ENCODE measurements around the gene ASB18.

Gene ASB18

DNA sequence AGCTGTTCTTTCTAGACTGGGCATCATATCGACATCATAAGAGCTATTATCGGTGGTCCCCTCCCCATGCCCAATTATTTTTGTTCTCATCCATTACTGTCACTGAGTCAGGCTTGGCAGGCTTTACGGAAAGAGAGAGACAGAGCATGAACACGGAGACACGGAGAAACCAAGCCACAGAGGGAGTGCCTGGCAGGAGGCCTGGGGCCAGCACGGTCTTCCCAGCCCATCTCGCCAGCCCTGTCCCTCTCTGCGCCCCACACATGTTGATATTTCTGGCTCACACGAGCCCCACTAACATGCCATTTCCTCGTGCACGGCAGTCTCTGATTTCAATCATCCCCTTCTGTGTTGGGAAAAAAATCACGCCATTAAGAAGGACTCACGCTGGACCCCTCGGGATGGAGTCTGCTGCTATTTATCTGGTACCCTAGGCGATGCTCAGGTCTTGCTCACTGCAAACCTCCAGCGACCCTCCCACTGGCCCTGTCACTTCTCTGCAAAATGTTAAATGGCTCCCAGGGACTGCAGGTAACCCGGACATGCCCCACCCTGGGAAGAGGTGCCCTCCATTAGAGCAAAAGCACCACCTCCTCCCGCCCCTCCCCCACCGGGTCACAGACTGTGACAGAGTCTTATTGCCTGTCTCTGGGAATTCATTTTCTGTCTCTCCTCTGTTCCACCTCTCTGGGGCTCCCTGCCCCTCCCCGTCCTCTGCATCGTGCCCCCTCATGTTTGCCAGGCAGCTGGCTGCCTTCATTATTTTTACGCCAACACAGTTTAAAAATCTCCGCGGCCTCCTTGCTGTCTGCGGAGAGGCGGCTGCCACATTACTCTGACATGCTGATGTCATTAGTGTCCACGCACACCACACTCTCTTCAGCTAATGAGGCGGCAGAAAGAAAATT lies 55.9 kb downstream of the ASB18 start:
- DNase-seq = no peak

GRCh38 chr2:236207472-236207871 lies 56.7 kb downstream of the ASB18 start:
- no peak for DNase-seq

- no peak for DNase-seq
Observed at GRCh38 chr2:236205867-236206645, 58.1 kb downstream of the ASB18 start.

GRCh38 chr2:236204953-236205352 lies 59.3 kb downstream of the ASB18 start:
- no peak for DNase-seq

- no peak for DNase-seq
Observed at GRCh38 chr2:236200378-236200777, 63.8 kb downstream of the ASB18 start.

DNA sequence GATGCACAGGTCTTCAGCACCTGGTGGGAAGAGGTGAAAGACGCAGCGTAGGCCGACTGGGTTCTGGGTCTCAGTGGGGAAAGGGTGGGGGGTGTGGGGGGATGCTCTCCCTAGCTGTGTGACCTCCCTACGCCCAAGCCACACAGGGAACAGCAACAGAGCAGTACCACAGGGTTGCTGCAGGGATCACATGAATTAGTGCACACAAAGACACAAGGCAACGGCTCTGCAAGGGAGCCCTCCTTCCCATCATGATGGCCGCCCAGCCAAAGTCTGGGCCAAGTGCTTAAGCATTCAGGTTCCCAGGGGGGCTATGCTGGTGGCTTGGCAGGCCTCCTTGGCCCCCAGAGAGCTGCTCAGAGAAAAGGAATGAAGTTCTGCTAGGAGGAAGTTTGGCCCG lies 67.8 kb downstream of the ASB18 start:
- DNase-seq = no peak

DNA sequence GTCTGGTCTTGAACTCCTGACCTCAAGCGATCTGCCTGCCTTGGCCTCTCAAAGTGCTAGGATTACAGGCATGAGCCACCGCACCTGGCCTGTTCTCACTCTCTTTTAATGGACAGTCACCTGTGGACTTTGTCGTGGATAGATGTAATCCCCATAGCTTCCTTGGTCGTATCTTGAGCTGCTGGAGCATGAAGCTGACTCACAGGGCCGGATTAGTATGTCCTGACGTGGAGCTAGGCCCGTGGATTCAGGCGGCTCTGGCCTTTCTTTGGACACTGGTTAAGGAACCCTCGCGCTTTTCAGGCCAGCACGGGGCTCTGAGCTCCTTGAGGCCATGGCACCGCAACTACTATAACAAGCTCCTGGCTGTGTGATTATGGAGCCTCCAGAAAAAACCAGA lies 68.5 kb downstream of the ASB18 start:
- no peak for DNase-seq

GRCh38 chr2:236194786-236195185 lies 69.4 kb downstream of the ASB18 start:
- no peak for DNase-seq

DNA sequence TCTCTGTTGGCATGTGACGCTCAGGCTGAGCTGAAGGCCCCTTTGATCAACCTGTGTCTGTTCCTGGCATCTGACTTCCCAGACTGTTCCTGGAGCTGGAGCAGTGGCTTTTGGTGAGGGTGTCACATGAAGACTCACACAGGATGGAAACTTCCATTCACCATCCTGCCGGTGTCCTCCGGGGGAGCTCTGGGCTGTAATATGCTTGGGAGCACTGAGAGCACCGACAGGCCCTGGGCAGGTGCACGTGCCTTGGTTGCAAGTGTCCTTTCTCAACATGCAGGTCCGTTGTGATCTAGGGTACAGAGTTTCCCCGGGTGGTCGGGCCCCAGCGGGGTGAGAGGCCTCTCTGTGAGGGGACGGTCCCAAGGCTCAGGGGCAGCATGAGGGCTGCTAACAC lies 71.2 kb downstream of the ASB18 start:
- no peak for DNase-seq

DNA sequence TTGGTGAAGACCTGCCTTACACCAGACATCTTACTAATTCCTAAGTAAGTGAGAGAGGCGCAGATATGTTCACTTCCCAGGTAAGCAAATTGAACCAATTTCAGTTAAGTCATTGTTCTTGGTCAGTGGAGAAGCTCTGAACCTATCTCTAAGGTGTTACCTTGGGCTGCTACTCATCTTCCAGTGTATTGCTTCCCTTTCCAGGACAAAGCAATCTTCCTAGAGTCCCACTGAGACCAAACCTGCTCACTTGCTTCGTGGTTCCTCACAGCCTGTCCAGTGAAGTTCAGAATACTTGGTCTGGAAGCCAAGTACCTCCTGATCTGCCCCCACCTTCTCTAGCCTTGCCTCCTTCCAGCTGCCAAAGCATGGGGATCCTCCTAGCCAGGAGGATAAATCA lies 73.5 kb downstream of the ASB18 start:
- no peak for DNase-seq

DNA sequence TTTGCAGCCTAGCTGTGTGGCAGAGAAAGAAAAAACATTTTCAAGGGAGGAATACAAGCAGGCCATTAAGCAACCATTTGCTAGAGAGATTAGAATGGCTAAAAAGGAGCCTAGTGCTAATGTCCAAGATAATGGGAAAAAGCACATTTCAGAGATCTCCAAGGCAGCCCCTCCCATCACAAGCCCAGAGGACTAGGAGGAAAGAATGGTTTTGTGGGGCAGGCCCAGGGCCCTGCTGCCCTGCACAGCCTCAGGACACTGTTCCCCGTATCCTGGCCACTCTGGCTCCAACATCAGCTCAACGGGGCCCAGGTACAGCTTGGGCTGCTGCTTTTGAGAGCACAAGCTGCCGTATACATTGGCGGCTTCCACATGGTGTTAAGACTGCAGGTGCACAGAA lies 79.5 kb downstream of the ASB18 start:
- DNase-seq = no peak

DNA sequence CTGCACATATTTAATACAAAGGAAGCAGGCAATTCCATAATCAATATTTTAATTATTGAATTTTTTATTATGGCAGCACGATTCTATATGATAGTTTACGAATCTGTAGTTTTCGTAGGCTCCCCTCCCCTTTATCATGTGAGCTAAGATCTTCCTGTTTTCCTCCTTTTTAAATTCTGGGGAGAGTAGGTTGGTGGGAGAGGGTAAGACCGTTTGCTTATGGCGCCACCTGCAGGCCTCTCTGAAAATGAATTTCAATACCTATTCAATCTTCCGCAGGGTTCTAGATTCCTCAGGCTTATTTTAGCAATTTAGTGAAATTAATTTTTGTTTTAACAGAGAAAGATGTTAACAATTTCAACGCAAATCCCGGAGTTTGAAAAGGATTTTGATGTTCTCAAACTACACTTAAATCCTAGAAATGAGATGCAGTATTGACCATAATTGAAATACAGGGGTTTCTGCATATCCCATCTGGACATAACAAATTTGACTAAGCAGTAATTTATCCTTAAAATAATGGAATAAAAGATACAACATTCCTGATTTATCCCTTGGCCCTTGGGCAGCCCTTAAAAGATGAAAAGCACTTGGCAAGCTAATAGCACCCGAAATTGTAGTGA lies 83.3 kb downstream of the ASB18 start:
- DNase-seq = peak in 10 of 51 donors; percentile 6 to 58 (median 24)

GRCh38 chr2:236180076-236180816 lies 84.0 kb downstream of the ASB18 start:
- no peak for DNase-seq

DNA sequence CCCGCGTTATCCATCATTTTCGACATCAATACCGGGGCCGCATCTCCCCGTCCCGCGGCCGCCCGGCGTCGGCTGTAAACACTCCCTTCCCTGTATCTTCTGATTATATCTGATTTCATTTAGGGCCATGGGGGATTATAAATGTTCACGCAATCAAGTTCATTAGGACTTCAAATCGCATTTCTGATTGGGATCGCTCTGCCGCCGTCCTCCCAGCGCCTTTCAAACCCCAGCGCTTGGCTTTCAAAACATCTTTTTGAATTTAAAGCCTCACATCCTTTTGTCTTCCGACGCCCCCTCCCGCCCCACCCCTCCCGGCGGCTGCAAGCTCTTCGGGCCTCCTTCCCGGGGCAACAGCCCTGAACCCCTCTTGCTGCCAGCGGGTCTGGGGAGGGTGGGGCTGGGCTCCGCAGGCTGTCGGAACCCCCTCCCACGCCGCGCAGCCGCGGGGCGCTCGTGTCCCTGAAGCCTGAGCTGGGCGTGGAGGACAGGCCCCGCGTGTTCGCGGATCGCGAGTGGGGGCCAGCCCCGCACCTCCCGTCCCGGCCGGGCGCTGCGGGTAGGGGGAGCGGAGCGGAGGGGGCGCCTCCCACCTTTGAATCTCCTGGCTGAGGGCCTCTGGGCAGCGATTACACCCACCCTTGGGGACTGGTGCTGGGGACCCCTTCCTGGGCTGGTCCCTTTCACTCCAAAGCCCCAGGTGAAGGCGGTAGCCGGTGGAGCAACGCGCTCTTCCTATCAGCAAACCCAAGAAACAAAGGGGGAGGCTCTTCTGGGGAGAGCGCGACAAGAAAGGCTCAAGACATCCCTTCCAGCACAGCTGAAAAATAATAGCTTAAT lies 84.8 kb downstream of the ASB18 start:
- DNase-seq = no peak

DNA sequence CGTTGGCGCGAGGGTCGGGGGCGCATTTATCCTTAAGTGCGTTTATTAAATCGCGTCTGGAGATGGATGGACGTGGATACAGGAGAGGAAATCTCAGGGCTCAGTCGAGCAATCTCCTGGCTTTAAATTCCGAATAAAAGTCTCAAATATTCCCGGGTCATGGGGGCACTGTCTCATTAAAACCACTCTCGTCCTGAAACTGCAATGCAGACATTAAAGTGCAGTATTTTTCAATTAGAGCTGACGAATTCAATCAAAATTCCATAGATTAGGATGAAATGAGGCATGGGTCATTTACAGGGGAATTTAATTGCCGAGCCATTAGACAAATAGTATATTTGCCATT lies 85.3 kb downstream of the ASB18 start:
- DNase-seq = no peak

GRCh38 chr2:236177967-236178889 lies 86.0 kb downstream of the ASB18 start:
- DNase-seq = peak in 23 of 51 donors; percentile 4 to 65 (median 24)

- no peak for DNase-seq
Observed at GRCh38 chr2:236177604-236177966, 86.6 kb downstream of the ASB18 start.

GRCh38 chr2:236176951-236177350 lies 87.3 kb downstream of the ASB18 start:
- DNase-seq = no peak

GRCh38 chr2:236176417-236176816 lies 87.8 kb downstream of the ASB18 start:
- no peak for DNase-seq
